ENCODE data around the gene C6orf15. TPM values are rescaled to one million over a fixed set of nuclear protein-coding genes. Genes with fewer than 3 reads are reported as not detected.

Gene C6orf15
- total RNA-seq, 1 experiment from 2014 or later = not detected

- Histone ChIP-seq H3K4me1 (ENCODE audit: control insufficient read depth in 1 of 2, insufficient read depth in 2 of 2, low read length in 2 of 2) (peaks cover 18 to 28% of the 10 kb centered on the region in 2 experiments), H3K9ac (ENCODE audit: low read length) (no peak overlapping the region)
- CTCF ChIA-PET = no interaction called here
Observed at GRCh38 chr6:31161216-31162126, 49.1 kb upstream of the C6orf15 start.

More at GRCh38 chr6:31161216-31162126, 49.1 kb upstream of the C6orf15 start:
- Histone ChIP-seq H3K79me2 (ENCODE audit: insufficient read depth, low read length) (peaks cover 9% of the 10 kb centered on the region), H2AFZ (ENCODE audit: low read depth, low read length, poor library complexity, severe bottlenecking) (no peak overlapping the region), H3K36me3 (ENCODE audit: control insufficient read depth in 1 of 2, insufficient read depth in 2 of 2, low read length in 2 of 2) (peaks cover 3 to 12% of the 10 kb centered on the region in 2 experiments; a peak in 3 of 4 replicates), H3K4me2 (ENCODE audit: low read length) (no peak overlapping the region), H3K9me2 (ENCODE audit: insufficient read depth) (no peaks in the 10 kb centered on the region), H3K4me3 (replicated peaks in 1 of 2; ENCODE audit: low read depth in 1 of 2, low read length in 2 of 2) (no peak overlapping the region), H4K20me1 (ENCODE audit: insufficient read depth) (no peaks in the 10 kb centered on the region), H3K9me3 (ENCODE audit: control insufficient read depth in 1 of 2, insufficient read depth in 1 of 2, low read depth in 1 of 2, low read length in 2 of 2) (no peaks in the 10 kb centered on the region), H3K27ac (ENCODE audit: low read depth, low read length) (no peak overlapping the region), H3K27me3 (ENCODE audit: insufficient read depth, low read length) (no peaks in the 10 kb centered on the region)
- BruUV-seq (replicated peaks) = no TSS peak
- TF ChIP-seq, protein P1, sequence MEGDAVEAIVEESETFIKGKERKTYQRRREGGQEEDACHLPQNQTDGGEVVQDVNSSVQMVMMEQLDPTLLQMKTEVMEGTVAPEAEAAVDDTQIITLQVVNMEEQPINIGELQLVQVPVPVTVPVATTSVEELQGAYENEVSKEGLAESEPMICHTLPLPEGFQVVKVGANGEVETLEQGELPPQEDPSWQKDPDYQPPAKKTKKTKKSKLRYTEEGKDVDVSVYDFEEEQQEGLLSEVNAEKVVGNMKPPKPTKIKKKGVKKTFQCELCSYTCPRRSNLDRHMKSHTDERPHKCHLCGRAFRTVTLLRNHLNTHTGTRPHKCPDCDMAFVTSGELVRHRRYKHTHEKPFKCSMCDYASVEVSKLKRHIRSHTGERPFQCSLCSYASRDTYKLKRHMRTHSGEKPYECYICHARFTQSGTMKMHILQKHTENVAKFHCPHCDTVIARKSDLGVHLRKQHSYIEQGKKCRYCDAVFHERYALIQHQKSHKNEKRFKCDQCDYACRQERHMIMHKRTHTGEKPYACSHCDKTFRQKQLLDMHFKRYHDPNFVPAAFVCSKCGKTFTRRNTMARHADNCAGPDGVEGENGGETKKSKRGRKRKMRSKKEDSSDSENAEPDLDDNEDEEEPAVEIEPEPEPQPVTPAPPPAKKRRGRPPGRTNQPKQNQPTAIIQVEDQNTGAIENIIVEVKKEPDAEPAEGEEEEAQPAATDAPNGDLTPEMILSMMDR (IDR thresholded peaks at IDR 0.05 in 2 of 3, conservative IDR thresholded peaks at IDR 0.05 in 1 of 3; ENCODE audit: borderline replicate concordance in 1 of 3, insufficient read depth in 1 of 3, low read depth in 2 of 3, low read length in 2 of 3) = no peak
- TF ChIP-seq TCF7L2 (IDR thresholded peaks at IDR 0.05; ENCODE audit: borderline replicate concordance, extremely low read depth, insufficient read depth, insufficient read length) (no peak), SIN3A (IDR thresholded peaks at IDR 0.05; ENCODE audit: low read depth) (no peak), ZNF274 (IDR thresholded peaks at IDR 0.05; ENCODE audit: low read depth, low read length) (no peak), ZBTB33 (IDR thresholded peaks at IDR 0.05; ENCODE audit: extremely low read depth, insufficient replicate concordance, low read length) (no peak), CBX3 (IDR thresholded peaks at IDR 0.05; ENCODE audit: low read depth) (no peak)
- TF ChIP-seq, protein P2, sequence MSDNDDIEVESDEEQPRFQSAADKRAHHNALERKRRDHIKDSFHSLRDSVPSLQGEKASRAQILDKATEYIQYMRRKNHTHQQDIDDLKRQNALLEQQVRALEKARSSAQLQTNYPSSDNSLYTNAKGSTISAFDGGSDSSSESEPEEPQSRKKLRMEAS (IDR thresholded peaks at IDR 0.05) = no peak
- POLR2A ChIA-PET = no interaction called here
- RAD21 ChIA-PET (ENCODE audit: low non-redundant PET in 1 of 2, low total read pairs in 2 of 2, uncharacterized antibody in 2 of 2, unreplicated experiment in 2 of 2) = no interaction called here
- intact Hi-C loops (cut with micrococcal nuclease) = no loop called here
- ATAC-seq = no peak
- no peak for DNase-seq (ENCODE audit: low read depth, low spot score)
